RPMI7951 (cell line): ENCODE results near the gene DUSP6. TPM values are rescaled to one million over a fixed set of nuclear protein-coding genes. Genes with fewer than 3 reads are reported as not detected.

Source experiments
- DNase-seq: peaks from one replicate; pipeline ENCODE4 v3.0.0-alpha.2; 2012; ENCODE audit warnings: low read depth
- total RNA-seq: library from RNA; depleted of rRNA; stranded (reverse); fragments of >200 nt; shearing (Covaris generic); gene quantifications from 2 replicates; pipeline ENCODE4 v1.2.3, GENCODE V29; 2014

The DUSP6 gene
- total RNA-seq, 1 experiment from 2014 or later, result 39.8 TPM

- DNase-seq, result peak; percentile 82
Observed at GRCh38 chr12:89373763-89374572, 21.7 kb upstream of the DUSP6 start.

- DNase-seq, result no peak
Observed at GRCh38 chr12:89372584-89373370, 20.5 kb upstream of the DUSP6 start.

GRCh38 chr12:89370850-89371249, 18.5 kb upstream of the DUSP6 start:
- DNase-seq, result peak; percentile 90

GRCh38 chr12:89370421-89370831, 18.1 kb upstream of the DUSP6 start:
- DNase-seq, result no peak

- DNase-seq, result no peak
Observed at GRCh38 chr12:89369166-89369565, 16.9 kb upstream of the DUSP6 start.

- no peak for DNase-seq
Observed at GRCh38 chr12:89368391-89368790, 16.1 kb upstream of the DUSP6 start.

- no peak for DNase-seq
Observed at GRCh38 chr12:89366676-89367364, 14.5 kb upstream of the DUSP6 start.

- DNase-seq, result no peak
Observed at GRCh38 chr12:89364631-89365030, 12.3 kb upstream of the DUSP6 start.

GRCh38 chr12:89364058-89364457, 11.8 kb upstream of the DUSP6 start:
- DNase-seq, result no peak

GRCh38 chr12:89363582-89363981, 11.3 kb upstream of the DUSP6 start:
- DNase-seq, result no peak

- DNase-seq, result no peak
Observed at GRCh38 chr12:89363084-89363483, 10.8 kb upstream of the DUSP6 start.

GRCh38 chr12:89359615-89360014, 7.3 kb upstream of the DUSP6 start:
- DNase-seq, result no peak

GRCh38 chr12:89358805-89359204, 6.5 kb upstream of the DUSP6 start:
- no peak for DNase-seq

GRCh38 chr12:89357297-89357730, 5.0 kb upstream of the DUSP6 start:
- DNase-seq, result no peak

- no peak for DNase-seq
Observed at GRCh38 chr12:89356069-89356665, 3.9 kb upstream of the DUSP6 start.

GRCh38 chr12:89355243-89356068, 3.2 kb upstream of the DUSP6 start:
- DNase-seq, result peak; percentile 77

- DNase-seq, result no peak
Observed at GRCh38 chr12:89354612-89355067, 2.3 kb upstream of the DUSP6 start.

GRCh38 chr12:89353823-89354611, 1.7 kb upstream of the DUSP6 start:
- DNase-seq, result peak; percentile 85

GRCh38 chr12:89353188-89353822, 1.0 kb upstream of the DUSP6 start:
- peak; percentile 71 for DNase-seq

- no peak for DNase-seq
Observed at GRCh38 chr12:89352242-89352491, 134 bp downstream of the DUSP6 start.
